ENCODE data around the gene ACAN. TPM values are rescaled to one million over a fixed set of nuclear protein-coding genes. Genes with fewer than 3 reads are reported as not detected.

Gene ACAN
- total RNA-seq (2014; rRNA removed; shearing (Covaris generic)), result 0.68 TPM in 1 of 2 replicates, not detected in the other

DNA sequence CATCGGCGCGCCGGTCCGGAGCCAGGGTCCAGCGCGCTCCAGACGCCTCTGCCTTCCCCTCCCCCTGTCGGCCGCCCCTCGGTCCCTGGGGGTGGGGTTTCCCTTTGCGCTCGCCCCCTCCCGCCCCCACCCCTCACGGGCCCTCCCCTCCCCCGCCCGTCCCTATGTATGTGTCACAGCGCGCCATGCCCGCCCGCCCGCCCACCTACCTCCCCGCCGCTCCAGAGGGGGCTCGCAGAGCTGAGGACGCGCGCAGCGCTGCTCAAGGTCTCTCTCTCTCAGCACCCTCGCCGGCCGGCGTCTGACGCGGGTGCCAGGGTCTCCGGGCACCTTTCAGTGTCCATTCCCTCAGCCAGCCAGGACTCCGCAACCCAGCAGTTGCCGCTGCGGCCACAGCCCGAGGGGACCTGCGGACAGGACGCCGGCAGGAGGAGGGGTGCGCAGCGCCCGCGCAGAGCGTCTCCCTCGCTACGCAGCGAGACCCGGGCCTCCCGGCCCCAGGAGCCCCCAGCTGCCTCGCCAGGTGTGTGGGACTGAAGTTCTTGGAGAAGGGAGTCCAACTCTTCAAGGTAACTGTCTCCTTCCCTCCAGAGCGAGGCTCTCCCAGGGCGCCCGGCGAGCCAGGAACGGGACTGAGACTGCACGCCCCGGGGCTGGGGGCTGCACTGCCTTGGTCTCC lies at the start of gene ACAN:
Gene ACAN (plus strand): TSS at position 196 of the 679 bp plus-strand sequence. CDS start 32,771 bp downstream, outside the sequence.
- in situ Hi-C loops (cut with HindIII; ENCODE audit: low sequenced_read_pairs), result no loop called here
- DNase-seq (ENCODE audit: low spot score), result no peak

- no peak for DNase-seq (ENCODE audit: low spot score)
- in situ Hi-C loops (cut with HindIII; ENCODE audit: low sequenced_read_pairs), result no loop called here
Measured at GRCh38 chr15:88756521-88756920, 46.7 kb upstream of the ACAN start.

DNA sequence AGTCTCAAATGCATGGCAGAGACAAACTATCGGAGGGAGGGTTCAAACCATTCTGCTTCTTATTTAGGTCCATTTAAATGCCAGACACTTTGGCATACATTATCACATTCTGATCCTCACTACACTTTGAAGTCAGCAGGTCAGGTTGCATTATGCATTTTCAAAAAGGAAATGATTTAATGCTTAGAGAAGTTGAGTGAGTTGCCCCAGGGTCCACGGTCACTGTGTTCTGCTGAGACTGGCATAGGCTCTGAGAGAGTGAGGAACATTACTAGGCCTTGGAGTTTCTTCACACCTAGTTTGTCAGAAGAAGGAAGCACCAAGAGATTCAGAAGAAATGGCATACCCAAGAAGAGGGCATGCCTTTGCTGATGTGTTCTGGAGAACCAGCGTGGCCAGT lies 46.3 kb upstream of the ACAN start:
- no peak for DNase-seq (ENCODE audit: low spot score)
- in situ Hi-C loops (cut with HindIII; ENCODE audit: low sequenced_read_pairs), result no loop called here

DNA sequence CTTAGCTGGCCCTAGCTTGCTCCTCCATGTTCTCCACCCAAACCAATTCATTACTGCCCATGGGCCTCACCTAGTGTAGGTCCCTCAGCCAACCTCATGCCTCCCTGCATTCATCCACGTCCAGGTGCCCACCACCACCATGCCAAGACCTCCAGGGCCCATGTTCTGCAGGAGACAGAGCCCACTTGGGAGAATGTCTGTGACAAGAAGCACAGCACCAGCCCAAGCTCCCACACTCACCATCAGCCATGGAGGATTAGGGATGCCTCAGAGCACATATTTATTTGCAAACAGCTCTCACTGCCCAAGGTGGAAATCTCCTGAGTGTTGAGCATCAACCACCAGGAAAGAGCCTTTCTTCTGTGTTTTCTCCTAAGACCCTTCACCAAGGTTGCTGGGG lies 43.4 kb upstream of the ACAN start:
- DNase-seq (ENCODE audit: low spot score), result no peak
- in situ Hi-C loops (cut with HindIII; ENCODE audit: low sequenced_read_pairs), result no loop called here

DNA sequence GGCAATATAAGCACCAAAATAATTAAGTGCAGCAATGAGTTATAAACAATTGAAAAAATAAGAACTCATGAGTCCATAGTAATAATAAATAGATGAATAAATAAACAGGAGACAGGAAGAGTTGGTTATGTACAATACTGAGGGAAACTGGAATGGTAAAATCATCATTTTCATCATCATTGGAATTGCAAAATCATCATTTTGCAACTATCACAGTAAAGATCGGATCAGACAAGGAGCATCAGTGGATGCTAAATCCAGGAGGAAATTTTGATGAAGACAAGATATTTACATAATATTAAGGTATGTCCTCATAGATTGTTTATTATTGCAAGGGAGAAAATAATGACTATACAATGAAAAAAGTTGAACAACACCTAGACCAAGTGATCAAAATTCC lies 38.8 kb upstream of the ACAN start:
- in situ Hi-C loops (cut with HindIII; ENCODE audit: low sequenced_read_pairs), result no loop called here
- DNase-seq (ENCODE audit: low spot score), result no peak

GRCh38 chr15:88765212-88765611 lies 38.0 kb upstream of the ACAN start:
- DNase-seq (ENCODE audit: low spot score), result no peak
- in situ Hi-C loops (cut with HindIII; ENCODE audit: low sequenced_read_pairs), result no loop called here

DNA sequence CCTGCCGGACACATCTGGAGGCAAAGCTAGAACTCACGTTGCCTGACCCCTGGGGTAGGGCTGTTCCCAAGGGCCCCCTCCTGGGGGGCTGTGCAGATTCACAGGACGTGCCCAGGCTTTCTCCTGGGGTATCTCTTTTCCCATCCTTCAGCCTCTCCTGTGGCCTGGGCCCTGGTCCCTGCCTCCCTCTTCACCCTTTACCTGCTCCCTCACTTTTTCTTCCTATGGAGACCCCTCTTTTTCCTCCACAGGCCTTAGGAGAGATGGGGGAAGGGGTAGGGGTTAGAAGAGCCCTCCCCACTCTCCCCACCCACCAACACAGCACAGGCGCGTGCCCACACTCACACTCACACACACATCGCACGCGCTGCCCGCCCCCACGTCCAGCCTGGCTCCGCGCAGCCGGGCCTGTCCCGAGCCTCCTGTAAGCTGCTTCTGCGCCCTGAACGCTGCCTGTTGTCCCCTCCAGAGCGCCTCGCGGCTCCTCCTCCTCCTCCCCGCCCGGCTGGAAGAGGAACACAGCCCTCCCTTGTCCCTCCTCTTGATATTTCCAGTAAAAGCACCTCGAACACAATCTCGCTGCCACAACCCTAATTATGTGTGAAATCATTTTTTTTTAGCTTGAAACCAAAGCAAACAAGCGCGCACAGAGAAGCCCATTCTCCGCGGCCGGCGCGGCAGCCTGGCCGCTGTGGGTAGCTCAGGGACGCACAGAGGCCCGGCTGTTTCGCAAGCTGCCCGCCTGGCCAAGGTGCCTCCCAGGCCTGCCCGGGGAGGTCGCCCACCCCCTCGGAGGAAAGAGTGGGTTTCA lies 33.9 kb upstream of the ACAN start:
- in situ Hi-C loops (cut with HindIII; ENCODE audit: low sequenced_read_pairs), result no loop called here

DNA sequence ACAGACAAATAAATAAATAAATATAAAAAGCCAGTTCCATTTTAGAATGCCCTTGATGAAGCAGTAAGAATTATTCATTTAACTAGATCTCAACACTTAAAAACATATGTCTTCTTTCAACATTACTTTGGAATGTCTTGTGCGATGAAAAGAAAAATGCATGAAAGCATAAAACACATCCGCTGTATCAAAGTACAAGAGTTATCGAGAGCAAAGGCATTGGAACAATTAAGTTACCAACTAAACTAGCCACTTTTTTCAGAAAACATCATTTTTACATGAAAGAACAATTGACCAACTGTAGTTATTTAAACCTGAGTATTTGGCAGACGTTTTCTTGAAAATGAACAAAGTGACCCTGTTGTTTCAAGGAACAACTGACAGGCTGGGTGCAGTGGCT lies 27.5 kb upstream of the ACAN start:
- in situ Hi-C loops (cut with HindIII; ENCODE audit: low sequenced_read_pairs), result no loop called here
- DNase-seq (ENCODE audit: low spot score), result no peak

More for the DNA sequence above, 33.9 kb upstream of the ACAN start:
- no peak for DNase-seq (ENCODE audit: low spot score)

DNA sequence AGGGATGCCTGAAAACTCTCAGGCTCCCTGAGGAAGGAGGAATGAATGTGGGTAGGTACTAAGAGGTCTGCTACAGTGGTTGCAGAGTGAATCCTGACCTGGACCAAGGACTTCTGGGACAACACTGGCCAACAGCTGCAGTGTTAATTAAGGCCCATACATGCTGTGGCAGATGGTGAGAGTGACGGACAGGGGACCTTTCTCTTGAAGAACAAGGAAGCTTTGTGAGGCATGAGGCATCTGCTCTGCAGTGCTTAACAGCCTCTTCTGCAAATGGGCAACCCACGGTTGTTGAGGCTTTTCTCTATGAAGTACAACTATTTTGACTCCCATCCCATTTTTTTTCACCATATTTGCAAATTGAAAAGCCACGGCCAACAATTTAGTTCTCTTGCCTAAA lies 26.6 kb upstream of the ACAN start:
- in situ Hi-C loops (cut with HindIII; ENCODE audit: low sequenced_read_pairs), result no loop called here
- DNase-seq (ENCODE audit: low spot score), result peak; percentile 2

GRCh38 chr15:88779944-88780343 lies 23.3 kb upstream of the ACAN start:
- no peak for DNase-seq (ENCODE audit: low spot score)
- in situ Hi-C loops (cut with HindIII; ENCODE audit: low sequenced_read_pairs), result no loop called here

GRCh38 chr15:88782465-88782864 lies 20.8 kb upstream of the ACAN start:
- in situ Hi-C loops (cut with HindIII; ENCODE audit: low sequenced_read_pairs), result no loop called here
- DNase-seq (ENCODE audit: low spot score), result no peak

DNA sequence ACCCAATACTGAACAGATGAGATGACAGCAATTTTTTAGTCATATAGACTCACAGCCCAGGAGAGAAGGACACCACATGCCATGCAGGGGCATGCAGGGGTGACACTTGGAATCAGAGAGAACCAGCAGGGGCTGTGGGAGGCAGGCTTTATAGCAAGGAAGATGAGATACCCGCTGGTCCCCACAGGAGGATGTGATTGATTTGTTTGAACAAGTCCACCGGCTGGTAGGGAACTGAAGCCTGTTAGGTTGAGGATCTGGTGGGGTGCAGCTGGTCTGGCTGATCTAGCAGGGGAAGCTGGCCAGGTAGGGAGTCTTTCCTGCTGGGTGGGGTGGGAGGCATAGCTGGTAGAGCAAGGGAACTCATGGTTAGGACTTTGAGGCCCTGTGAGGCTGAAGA lies 18.0 kb upstream of the ACAN start:
- in situ Hi-C loops (cut with HindIII; ENCODE audit: low sequenced_read_pairs), result no loop called here
- no peak for DNase-seq (ENCODE audit: low spot score)

- in situ Hi-C loops (cut with HindIII; ENCODE audit: low sequenced_read_pairs), result no loop called here
- DNase-seq (ENCODE audit: low spot score), result no peak
Measured at GRCh38 chr15:88788036-88788435, 15.2 kb upstream of the ACAN start.

- DNase-seq (ENCODE audit: low spot score), result no peak
- in situ Hi-C loops (cut with HindIII; ENCODE audit: low sequenced_read_pairs), result no loop called here
Measured at GRCh38 chr15:88788816-88789215, 14.4 kb upstream of the ACAN start.

DNA sequence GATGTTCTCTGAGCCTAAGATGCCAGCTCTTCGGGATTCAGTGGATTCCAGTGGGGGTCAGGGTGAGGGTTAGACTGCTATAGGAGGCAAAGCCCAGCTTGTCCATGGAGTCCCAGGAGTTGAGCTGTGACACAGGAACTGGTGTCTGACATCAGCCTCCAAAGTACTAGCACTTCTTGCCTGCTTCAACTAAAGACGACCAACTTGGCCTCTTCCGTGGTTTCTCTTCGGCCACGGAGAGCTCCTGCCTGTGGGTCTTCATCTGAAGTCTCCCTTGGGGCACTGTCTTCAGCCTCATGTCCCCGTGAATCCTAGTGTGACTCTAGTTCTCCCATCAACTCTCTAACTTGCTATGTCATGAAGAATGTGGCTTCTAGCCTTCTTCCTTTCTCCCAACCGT lies 12.8 kb upstream of the ACAN start:
- DNase-seq (ENCODE audit: low spot score), result no peak
- in situ Hi-C loops (cut with HindIII; ENCODE audit: low sequenced_read_pairs), result no loop called here

GRCh38 chr15:88791637-88792036 lies 11.6 kb upstream of the ACAN start:
- DNase-seq (ENCODE audit: low spot score), result no peak
- in situ Hi-C loops (cut with HindIII; ENCODE audit: low sequenced_read_pairs), result no loop called here

DNA sequence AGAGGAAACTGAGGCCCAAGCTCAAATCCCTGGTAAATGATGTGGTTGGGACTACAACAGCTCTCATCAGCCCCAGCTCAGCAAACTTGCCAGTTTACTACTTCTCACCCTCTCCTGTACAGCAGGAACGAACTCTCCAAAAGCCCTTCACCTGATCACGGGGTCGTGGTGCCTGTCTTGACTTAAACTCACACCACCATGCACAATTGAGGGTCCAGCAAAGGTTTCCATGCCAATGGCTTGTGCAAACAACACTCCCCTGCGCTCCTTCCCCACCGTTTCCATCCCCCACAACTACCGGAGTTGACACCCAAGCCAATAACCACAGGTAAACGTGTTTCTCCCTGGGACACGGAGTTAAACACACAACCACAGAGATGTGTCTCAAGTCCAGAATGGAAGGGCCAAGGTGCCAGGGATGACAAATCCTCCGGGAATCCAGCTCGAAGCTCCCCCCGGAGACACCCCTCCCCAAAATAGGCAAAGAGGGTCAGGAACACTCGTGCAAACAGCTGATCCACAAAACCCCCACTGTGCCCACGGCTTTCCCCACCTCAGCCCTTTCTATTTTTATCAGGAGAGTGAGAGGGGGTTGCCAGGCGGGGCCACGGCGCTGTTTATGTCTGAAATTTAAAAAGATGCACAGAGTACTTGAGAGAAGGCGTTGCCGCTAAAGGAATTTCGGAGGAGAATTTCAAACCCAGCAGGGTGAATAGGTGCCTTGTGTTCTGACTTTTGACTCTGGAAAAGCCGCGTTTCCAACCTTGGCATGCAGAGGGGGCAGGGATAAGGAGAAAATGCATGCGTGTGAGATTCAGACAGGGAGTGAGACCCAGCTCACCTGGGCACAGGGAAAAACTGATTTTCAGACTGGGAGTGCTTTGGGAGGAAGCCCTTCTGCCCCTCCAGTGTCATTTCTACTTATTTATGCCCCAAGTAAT lies 10.6 kb upstream of the ACAN start:
- in situ Hi-C loops (cut with HindIII; ENCODE audit: low sequenced_read_pairs), result no loop called here
- DNase-seq (ENCODE audit: low spot score), result no peak

GRCh38 chr15:88794001-88794400 lies 9.2 kb upstream of the ACAN start:
- in situ Hi-C loops (cut with HindIII; ENCODE audit: low sequenced_read_pairs), result no loop called here
- DNase-seq (ENCODE audit: low spot score), result no peak

- in situ Hi-C loops (cut with HindIII; ENCODE audit: low sequenced_read_pairs), result no loop called here
- DNase-seq (ENCODE audit: low spot score), result no peak
Measured at GRCh38 chr15:88797663-88798339, 5.4 kb upstream of the ACAN start.

All from G401 (cell line).